HG03095 (cell line): Measurements from ENCODE around the gene CAPZB.
A peak's percentile ranks its signal among the peaks of the same experiment; 100 is the strongest.
"Not testable (repeated sequence)": the region's sequence is repeated elsewhere in the genome, so short reads cannot be mapped to it uniquely, and the experiment has no call there.

Source experiments
- ATAC-seq: cut with Tn5 transposase; IDR thresholded peaks from one replicate; pipeline ENCODE4 v1.9.1; 2021; ENCODE audit warnings: moderate library complexity; ENCODE audit not compliant: unreplicated experiment

Gene CAPZB

DNA sequence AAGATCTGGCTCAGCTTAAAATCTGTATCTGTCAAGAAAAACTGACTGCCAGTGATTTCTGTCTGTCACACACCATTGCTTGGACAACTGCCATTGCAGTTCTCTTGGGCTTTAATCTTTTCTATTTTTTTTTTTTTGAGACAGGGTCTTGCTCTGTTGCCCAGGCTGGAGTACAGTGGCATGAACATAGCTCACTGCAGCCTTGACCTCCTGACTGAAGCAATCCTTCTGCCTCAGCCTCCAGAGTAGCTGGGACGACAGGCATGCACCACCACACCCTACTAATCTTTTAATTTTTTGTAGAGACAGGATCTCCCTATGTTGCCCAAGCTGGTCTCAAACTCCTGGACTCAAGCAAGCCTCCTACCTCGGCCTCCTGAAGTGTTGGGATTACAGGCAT is 14.5 kb upstream of the CAPZB start:
- ATAC-seq = not testable (repeated sequence)

DNA sequence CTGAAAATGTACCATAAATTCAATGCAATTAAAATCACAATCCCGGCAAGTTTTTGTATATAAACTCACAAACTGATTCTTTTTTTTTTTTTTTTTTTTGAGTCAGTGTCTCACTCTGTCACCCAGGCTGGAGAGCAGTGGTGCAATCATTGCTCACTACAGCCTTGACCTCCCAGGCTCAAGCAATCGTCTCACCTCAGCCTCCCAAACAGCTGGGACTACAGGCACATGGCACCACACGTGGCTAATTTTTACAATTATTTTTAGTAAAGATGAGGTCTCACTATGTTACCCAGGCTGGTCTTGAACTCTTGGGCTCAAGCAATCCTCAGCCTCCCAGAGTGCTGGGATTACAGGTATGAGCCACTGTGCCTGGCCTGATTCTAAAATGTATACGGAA is 12.1 kb upstream of the CAPZB start:
- not testable (repeated sequence) for ATAC-seq

DNA sequence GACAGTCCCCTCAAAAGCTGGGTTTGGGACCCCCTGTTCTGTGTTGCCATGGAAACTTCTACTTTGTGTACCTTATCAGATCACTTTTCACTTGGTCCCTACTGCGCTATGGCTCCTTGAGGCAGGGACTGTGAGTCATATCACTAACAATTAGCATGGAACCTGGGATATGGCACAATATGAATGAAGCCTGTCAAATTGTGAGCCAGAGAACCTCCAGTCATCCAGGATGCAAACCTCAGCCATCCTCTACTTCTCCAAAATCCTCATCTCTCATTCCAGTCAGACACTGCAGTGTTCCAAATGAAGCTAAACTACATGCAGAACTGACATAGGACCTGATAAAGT is 11.2 kb upstream of the CAPZB start:
- ATAC-seq = no peak

DNA sequence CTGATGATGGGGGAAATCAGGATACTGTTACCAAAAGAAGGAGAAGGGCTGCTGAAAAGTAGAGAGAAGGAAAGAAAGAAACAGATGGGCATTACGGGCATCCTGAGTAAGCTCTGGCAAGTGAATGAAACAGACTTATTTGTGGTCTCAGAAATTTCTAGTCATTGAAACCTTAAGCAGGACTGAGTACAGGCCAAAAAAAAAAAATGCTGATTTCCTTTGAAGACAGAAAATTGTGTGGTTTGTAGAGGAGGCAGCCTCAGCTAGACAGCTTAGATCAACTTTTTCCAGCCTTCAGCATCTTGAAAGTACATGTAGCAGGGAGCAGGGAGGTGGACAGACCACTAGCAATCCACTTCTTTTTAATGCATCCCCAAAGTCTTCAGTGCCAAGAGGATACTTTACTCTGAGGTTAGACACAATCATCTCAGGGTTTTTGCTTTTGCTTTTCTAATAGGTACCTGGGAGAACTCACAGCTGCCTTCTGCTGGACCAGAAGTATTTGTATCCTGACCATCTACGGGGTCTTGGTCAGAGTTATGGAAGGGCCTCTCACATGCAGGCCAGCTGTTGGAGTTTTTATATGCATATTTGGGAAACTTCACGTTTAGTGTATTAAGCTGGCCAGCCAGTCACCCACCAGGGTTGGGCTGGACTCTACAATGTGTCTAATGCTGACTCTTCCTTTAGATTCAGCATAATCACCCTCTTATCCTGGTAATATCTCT is 10.6 kb upstream of the CAPZB start:
- no peak for ATAC-seq

DNA sequence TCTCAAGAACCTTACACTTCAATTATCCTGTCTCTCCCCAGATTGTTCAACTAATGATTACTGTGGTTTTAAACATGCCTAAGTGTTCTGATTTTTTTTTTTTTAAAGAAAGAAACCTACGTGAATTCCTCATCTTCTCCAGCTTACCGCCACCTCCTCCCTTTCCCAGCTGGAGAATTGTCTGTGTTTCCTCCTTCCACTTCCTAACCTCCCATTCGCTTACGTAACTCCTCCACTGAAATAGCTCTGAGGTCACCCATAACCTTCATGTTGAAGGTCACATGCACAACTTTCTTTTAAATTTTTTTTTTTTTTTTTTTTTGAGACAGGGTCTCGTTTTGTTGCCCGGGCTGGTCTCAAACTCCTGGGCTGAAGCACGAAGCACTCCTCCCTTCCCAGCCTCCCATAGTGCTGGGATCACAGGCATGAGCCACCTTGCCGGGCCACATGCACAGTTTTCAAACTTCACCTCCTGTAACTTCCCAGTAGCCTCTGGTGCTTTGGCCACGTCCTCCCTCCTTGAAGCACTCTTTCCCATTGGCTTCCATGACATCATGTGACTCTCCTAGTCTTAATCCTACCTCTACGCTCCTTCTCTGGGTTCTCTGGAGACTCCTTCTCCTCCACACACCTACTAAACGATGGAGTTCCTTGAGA is 9.8 kb upstream of the CAPZB start:
- no peak for ATAC-seq

DNA sequence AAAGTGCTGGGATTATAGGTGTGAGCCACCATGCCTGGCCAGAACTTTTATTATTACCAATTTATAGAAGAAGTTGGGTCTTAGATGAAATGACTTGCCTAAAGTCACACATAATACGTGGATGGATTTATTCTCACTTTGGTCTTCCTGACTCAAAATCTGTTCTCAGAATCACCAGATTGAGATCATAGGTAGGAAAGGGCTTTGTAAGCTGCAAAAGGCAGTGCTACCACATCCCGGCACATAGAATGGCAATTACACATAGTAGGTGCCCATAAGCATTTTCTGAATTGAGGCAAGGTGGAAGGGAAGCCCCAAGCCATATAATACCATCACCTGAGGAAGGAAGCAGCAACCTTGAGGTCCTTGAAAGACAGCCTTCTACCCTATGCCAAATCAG is 8.2 kb upstream of the CAPZB start:
- ATAC-seq = no peak

DNA sequence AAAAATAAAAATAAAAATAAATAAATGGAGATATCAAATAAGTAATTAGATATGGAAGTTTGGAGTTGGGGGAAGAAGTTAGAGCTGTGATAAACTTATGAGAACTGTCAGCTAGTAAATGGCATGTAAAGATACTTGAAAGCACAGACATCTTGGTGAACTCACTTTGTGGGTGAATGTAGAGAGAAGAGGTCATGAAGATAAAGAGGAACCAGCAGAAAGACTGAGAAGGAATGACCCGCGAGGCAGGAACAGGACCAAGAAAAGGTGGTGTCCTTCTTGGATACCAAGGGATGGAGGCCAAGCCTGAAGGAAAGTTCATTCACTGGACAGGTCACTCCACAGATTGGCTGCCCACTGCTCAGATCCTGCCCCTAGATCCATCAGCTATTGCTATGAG is 4.7 kb upstream of the CAPZB start:
- ATAC-seq = no peak

DNA sequence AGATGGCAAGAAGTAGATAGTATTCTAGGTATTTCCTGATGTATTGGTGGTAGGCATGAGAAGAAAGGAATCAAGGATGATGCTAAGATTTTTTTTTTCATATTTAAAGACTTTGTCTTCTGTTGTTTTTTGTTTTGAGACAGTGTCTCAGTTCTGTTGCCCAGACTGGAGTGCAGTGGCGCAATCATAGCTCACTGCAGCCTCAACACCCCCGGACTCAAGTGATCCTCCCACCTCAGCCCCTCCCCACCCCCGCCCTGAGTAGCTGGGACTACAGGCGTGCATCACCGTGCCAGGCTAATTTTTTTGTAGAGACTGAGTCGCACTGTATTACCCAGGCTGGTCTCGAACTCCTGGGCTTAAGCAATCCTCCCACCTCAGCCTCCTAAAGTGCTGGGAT is 2.8 kb upstream of the CAPZB start:
- no peak for ATAC-seq

DNA sequence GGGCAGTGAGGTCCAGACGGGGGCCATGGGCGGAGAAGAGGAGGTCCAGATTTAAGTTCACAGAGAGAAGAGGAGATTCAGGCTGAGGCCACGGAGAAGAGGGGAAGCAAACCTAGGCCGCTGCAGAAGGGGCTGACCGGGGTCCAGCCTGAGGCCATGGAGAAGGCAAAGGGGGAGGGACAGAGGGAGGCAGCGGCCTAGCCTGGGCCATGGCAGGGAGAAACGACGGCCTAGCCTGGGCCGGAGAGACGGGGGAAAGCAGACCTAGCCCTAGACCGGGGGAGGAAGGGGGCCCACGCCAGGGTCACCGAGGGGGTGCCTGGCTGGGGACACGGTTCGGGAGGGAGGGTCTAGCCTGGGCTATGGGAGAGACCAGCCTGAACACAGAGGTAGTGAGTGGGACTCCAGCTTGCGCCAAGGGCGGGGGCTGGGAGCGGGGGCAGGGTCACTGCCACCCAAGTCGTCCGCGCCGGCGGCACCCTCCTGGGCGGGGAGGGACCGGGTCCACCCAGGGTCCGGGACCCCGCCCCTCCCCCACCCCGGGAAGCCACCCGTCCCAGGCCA is 459 bp downstream of the CAPZB start:
- ATAC-seq = peak; percentile 4

DNA sequence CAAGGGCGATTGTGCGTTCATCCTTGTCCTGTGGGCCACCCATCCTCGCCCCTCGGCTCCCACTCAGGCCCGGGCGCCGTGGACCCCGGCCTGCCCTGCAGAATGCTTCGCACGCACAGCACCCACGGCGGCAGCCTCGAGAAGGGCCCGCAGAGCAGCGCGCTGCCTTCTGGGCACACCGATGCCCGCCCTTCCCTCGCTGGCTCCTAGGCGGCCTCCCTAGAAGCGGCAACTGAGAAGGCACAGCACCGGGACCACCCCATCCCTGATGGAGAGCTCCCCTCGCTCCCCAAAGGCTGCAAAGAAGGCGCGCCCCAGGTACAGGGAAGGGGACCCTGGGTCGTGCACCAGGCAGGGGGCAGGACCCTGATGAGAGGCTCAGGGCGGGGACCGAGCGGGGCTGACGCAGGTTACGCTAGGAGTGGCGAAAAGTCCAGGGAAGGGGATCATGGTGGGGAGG is 971 bp downstream of the CAPZB start:
- ATAC-seq = no peak

DNA sequence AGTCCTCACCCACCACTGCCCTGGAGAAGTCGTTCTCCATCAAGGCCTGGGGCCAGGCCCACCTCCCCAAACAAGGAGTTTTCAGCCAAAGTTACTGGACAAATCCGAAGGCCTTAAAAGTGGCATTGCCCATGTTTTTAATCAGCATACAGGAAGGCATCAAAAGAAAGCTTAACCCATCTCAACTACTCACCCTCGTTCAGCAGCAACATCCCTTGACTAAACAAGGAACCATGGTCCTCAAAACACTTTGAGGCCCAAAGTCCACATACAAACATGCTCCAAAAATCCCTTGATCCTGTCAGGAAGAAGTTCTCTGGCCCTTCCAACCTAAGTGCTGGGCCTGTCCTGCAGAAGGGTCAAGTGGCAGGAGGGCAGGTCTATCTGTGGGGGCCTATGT is 1.6 kb downstream of the CAPZB start:
- ATAC-seq = no peak

DNA sequence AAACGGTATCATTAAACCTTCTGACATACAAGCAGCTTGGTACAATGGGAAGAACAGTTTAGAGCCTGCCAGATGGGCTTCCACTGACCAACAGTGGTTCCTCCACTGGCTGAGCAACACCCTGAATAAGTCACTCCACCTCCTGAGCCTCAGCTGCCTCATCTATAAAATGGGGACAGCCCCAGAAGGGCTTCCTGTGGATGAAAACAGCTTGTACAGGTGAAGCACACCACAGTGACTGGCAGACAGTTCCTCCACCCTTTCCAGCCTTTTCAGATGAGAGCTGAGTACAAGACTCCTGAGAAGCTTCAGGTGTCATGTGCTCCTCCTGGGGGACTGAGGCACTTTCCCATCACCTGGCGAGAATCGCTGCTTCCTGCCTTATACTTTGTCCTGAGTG is 2.1 kb downstream of the CAPZB start:
- no peak for ATAC-seq

DNA sequence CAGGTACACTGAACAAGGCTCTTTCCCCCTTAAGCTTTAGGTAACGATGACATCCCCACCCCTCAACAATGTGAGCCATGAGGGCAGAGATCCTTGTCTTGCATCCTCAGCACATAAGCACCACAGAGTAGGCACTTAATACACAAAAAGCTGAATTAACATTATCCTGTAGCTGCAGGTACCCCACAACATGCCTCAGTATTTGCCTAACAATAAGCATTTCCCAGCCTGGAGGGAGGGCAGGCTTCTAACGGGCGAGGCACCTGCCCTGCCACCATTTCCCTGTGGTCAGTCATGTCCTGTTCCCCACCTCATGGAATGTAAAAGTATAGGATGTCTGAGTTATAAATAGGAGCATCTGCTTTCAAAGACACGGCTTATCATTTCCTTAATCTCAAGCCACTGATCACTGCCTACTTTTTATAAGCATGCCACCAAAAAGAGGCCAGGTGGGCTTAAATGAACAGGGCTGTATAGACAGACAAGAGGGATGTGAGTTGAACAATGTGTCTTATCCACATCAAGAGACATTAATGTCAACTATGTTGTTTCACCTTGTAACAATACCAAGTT is 3.4 kb downstream of the CAPZB start:
- no peak for ATAC-seq

DNA sequence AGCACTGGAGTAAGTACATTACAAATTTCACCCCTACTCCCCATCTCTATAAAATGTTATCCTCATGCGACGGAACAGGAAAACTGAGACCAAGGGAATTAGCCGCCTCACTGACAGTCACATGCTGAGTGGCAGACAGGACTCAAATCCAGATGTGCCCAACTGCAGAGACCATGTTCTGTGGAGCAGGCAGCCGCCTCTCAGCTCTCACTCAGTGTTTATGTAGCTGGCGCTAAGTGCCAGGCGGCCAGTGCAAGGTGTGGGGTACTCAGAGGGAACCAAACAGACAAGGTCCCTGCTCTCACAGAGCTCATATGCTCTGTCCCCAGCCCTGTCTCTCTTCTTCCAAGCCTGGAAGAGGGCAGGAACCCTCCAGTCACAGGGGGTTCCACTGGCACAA is 5.1 kb downstream of the CAPZB start:
- ATAC-seq = no peak

DNA sequence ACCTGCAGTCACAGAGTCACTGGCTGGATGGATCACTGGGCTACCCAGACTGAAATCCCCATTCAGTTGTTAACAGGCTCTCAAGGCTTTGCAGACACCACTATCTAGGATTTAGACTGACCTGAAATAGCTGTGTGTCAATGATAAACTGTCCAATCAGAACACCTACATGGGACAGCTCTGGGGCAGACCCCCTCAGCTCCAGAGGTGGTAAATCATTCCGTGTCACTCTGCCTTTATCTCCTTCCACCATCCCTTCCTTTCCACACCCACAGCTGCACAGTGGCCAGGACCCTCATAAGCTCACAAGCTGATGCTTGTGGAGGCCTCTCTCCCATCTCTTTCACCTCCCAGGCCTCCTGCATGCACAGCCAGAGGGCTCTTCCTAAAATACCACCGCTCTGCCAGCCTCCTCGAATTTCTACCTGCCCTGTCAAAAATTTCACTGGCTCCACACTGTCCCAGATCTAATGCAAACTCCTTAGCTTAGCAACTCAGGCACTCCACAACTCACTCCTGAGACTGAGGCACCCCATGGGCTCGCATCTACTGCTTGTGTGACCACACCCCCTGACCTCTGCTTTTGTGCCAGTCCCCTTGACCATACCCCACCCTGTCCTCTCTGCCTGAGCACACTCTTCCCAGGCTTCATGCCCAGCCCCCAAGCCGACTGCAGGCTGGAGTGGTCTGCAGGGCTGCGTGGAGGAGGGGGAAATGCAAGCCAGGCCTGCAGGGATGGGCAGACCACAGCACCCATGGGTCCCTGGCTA is 5.8 kb downstream of the CAPZB start:
- ATAC-seq = no peak

DNA sequence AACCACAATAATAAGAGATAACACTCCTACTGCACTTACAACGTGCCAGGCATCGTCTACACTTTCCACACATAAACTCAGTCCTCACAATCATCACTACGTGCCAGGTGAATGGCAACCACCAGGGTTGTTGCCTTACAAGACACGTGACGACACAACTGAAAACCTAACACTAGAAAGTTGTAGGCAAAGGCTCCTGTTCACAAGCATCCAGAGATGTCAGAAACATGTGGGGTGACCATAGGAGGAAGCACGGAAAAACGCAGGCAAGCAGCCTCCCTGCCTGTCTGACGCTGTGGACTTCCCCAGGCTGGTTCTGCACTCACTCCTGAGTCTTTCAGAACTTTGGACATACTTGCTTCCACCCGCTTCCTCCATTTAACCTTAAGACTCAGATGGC is 7.0 kb downstream of the CAPZB start:
- ATAC-seq = no peak

DNA sequence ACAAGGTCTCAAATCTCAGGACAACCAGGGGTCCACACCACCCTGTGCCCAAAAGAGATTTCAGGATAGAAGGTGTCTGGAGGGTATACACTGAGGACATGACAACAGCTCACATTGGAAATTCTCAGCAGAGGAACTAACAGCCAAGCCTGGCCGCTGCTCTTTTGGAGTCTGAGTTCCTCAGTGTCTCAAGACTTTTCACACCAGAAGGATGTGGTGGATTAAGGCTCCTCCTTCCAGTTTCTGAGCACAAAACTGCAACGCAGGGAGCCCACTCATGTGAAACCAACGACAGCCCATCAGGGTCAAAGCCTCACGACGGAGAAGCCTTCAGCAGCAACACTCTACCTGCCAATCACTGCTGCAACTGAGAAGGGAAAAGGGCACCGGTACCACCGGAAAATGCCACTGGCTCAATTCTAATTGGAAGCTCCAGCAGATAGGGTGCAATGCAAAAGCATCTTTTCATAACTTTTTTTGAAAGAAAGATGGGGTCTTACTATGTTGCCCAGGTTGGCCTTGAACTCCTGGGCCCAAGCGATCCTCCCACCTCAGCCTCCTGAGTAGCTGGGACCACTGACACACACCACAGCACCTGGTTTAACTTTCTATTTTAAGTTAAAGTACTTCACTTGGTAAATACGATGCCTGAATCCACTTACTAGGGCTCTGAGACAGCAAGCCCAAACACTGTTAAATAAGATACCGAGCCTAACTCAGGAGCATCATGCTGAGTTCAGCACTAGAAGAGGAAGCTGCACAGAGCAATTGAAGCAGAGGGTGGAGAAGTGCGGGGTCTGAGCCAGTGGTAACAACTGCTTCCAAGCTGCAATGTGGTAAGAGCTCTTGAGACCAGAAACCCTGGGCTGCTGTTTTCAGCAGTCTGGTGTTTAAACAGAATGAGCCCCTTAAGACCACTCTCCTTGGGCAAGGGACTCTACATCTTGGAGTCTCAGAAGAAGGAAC is 7.8 kb downstream of the CAPZB start:
- peak; percentile 47 for ATAC-seq

DNA sequence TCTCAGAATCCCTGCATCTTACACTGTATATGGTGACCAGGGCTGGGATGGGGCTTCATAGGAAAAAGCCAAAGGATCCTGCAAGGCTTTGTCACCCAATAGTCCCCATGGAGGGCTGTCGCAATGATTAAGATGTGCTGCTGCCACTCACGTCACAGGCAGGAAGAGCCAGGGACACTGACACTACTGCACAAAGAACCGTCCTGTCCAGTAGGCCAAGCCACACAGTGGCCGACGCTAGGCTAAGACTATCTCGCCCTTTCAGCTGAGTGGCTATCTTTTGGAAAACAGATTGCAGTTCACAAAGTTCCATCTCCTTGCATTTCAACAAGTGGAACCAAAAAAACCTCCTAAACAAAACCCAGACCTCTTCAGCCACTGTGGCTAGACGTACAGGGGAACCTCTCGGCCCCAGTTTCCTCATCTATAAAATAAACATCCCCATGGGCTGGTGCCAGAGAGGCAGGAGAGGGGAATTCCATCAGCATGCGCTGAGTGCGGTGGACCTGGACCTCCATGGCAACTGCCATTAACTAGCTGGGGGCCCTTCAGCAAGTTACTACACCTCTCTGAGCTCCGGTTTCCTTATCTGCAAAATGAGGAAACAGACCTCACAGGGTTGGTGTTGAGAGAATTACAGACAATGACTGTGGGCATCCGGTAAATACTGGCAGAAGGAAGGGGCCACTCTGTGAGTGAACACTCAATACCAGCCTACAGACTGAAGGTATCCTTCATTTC is 8.7 kb downstream of the CAPZB start:
- peak; percentile 43 for ATAC-seq

DNA sequence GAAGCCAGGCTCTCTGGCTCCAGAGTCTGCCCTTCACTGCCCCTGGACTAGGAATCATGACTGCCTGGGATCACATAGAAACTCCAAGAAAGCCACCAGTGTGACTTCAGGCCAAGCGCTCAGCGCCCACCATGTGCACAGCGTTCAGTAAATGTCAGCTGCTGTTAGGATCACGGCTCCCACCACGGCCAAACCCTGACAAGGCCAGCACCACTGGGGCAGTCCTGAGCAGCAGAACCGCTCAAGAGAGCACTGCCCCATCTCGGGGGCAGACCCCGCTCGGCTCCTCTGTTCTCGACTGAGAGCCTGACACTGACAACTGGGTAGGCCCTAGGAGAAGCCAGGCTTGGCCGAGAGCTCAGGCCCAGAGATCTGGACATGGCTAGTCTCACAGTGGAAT is 10.0 kb downstream of the CAPZB start:
- ATAC-seq = no peak

DNA sequence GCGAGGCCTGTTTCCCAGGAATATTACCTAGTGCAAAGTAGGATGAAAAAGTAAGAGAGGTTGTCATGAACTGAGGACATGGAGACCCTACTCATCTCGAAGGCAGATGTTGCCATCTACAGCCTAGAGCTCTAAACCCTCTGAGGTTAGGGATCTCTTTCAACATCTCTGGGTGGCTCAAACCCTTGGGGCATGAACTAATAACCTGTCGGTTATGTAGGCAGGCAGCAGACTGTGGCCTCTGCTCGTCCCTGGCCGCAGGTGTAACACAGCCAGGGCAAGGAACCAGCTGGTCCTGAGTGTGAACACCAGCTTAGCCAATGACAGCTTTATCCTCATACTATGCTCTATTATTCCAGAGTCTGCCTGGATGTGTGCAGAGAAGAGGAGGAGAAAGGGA is 13.2 kb downstream of the CAPZB start:
- ATAC-seq = no peak
